ENCODE data around the gene BIRC7.

- TF ChIP-seq FOXJ3 (CRISPR knock-in tag; IDR thresholded peaks at IDR 0.05; ENCODE audit: borderline replicate concordance) (no peak), MXD4 (CRISPR knock-in tag; IDR thresholded peaks at IDR 0.05; ENCODE audit: borderline replicate concordance) (no peak), CTCF (IDR thresholded peaks at IDR 0.05) (no peak), ATF1 (CRISPR knock-in tag; IDR thresholded peaks at IDR 0.05) (no peak), OVOL2 (CRISPR knock-in tag; IDR thresholded peaks at IDR 0.05; ENCODE audit: borderline replicate concordance) (no peak), MAX (CRISPR knock-in tag; IDR thresholded peaks at IDR 0.05) (no peak), ZNF396 (CRISPR knock-in tag; IDR thresholded peaks at IDR 0.05; ENCODE audit: borderline replicate concordance) (no peak), ZBTB21 (CRISPR knock-in tag; IDR thresholded peaks at IDR 0.05; ENCODE audit: borderline replicate concordance) (no peak), FOXK1 (CRISPR knock-in tag; IDR thresholded peaks at IDR 0.05) (no peak), ZNF263 (CRISPR knock-in tag; IDR thresholded peaks at IDR 0.05; ENCODE audit: low read depth) (no peak), CREM (CRISPR knock-in tag; IDR thresholded peaks at IDR 0.05) (no peak), CREB1 (CRISPR knock-in tag; IDR thresholded peaks at IDR 0.05) (no peak), NR3C1 (CRISPR knock-in tag; conservative IDR thresholded peaks at IDR 0.05; ENCODE audit: low read depth) (no peak)
Observed at GRCh38 chr20:63220696-63221399, 14.9 kb upstream of the BIRC7 start.

Measured in WTC11 (cell line).